Peyer's patch (tissue), 4 donors: ENCODE measurements around the gene PACSIN1. TPM values are rescaled to one million over a fixed set of nuclear protein-coding genes. Genes with fewer than 3 reads are reported as not detected.
A peak's percentile ranks its signal among the peaks of the same experiment; 100 is the strongest.

ENCODE experiments used
- DNase-seq, 3 donors: peaks; one replicate each; pipeline ENCODE4 v3.0.0-alpha.2; 2017 to 2019
- H3K27ac ChIP-seq, 4 donors: fragments of 200-600 bp; sonication (generic); one replicate each; pipeline ENCODE4 v1.5.1; 2016 to 2019
- H3K27me3 ChIP-seq, 2 donors: fragments of 200-600 bp; sonication (generic); one replicate each; pipeline ENCODE4 v1.5.1; 2019
- H3K36me3 ChIP-seq, 3 donors: fragments of 200-600 bp; sonication (generic); one replicate each; pipeline ENCODE4 v1.5.1; 2016 to 2019
- H3K4me1 ChIP-seq, 4 donors: fragments of 200-600 bp; sonication (generic); one replicate each; pipeline ENCODE4 v1.5.1; 2016 to 2019
- H3K4me3 ChIP-seq, 4 donors: fragments of 200-600 bp; sonication (generic); 1 replicate in 3 of 4; 2 replicates in 1 of 4; pipeline ENCODE4 v1.5.1; 2016 to 2019; ENCODE audit warnings: mild to moderate bottlenecking in 1 of 4
- H3K9me3 ChIP-seq, 4 donors: fragments of 200-600 bp; sonication (generic); one replicate each; pipeline ENCODE4 v1.5.1; 2016 to 2019; ENCODE audit warnings: mild to moderate bottlenecking in 1 of 4
- CTCF ChIP-seq, 6 experiments: fragments of 450-650 bp in 4 of 6; fragments of 200-600 bp in 2 of 6; sonication (generic) in 1 of 6; IDR thresholded peaks; one replicate each; pipeline ENCODE4 v1.5.1; 2017 to 2019; ENCODE audit warnings: antibody characterized with exemption in 6 of 6, mild to moderate bottlenecking in 3 of 6, moderate library complexity in 1 of 6
- POLR2A ChIP-seq, 2 donors: fragments of 450-650 bp; IDR thresholded peaks; one replicate each; pipeline ENCODE4 v1.5.1; 2017; ENCODE audit warnings: antibody characterized with exemption in 2 of 2, mild to moderate bottlenecking in 2 of 2, moderate library complexity in 2 of 2
- total RNA-seq, 4 donors: library from RNA; depleted of rRNA; stranded (reverse); fragments of >200 nt; gene quantifications; one replicate each; pipeline ENCODE4 v1.1.0, GENCODE V29; 2016

Gene PACSIN1
- total RNA-seq = 1 to 10 TPM in 1 of 4 donors, under 1 TPM in 2, not detected in 1; 0.28 to 9.9 (median 0.40) TPM

GRCh38 chr6:34465531-34466241 lies at the start of gene PACSIN1:
TSS of gene PACSIN1 (plus strand) at chr6:34466076. CDS start at chr6:34526306, 60,230 bp downstream.
- no peak for TF ChIP-seq POLR2A (IDR thresholded peaks at IDR 0.05)
- no peak for TF ChIP-seq CTCF (IDR thresholded peaks at IDR 0.05)
- DNase-seq = peak in 2 of 3 donors; percentile 48 to 57
- Histone ChIP-seq H3K9me3 (no peaks in the 10 kb centered on the region), H3K27ac (peak within 1 kb of the TSS in 1 of 4 donors; percentile 49), H3K27me3 (peaks cover 0 to 16% of the 10 kb centered on the region in 2 donors), H3K4me1 (peaks cover 0 to 13% (median 6%) of the 10 kb centered on the region in 4 donors), H3K4me3 (peak within 1 kb of the TSS; percentile 34 to 50 (median 36)), H3K36me3 (no peaks in the 10 kb centered on the region)

- H3K27me3 ChIP-seq = no peaks in the 10 kb centered on the region
- no peak overlapping the region for H3K27ac ChIP-seq
- no peak for TF ChIP-seq POLR2A (IDR thresholded peaks at IDR 0.05)
- TF ChIP-seq CTCF (IDR thresholded peaks at IDR 0.05) = no peak
- peaks cover 0 to 13% (median 2%) of the 10 kb centered on the region in 4 donors for H3K4me1 ChIP-seq
- no peak overlapping the region for H3K4me3 ChIP-seq
- H3K36me3 ChIP-seq = peaks cover 0 to 57% (median 5%) of the 10 kb centered on the region in 3 donors
- no peaks in the 10 kb centered on the region for H3K9me3 ChIP-seq
- no peak for DNase-seq
These were observed 49.0 kb upstream of the PACSIN1 start for GRCh38 chr6:34416877-34417371.

- Histone ChIP-seq H3K9me3 (no peaks in the 10 kb centered on the region), H3K36me3 (peaks cover 0 to 71% (median 5%) of the 10 kb centered on the region in 3 donors), H3K27ac (no peak overlapping the region), H3K27me3 (no peaks in the 10 kb centered on the region), H3K4me1 (peaks cover 0 to 13% (median 2%) of the 10 kb centered on the region in 4 donors), H3K4me3 (no peak overlapping the region)
- no peak for TF ChIP-seq CTCF (IDR thresholded peaks at IDR 0.05)
- no peak for TF ChIP-seq POLR2A (IDR thresholded peaks at IDR 0.05)
- no peak for DNase-seq
These were observed 47.5 kb upstream of the PACSIN1 start for GRCh38 chr6:34418367-34418766.

GRCh38 chr6:34423254-34423653 lies 42.6 kb upstream of the PACSIN1 start:
- TF ChIP-seq POLR2A (IDR thresholded peaks at IDR 0.05) (no peak), CTCF (IDR thresholded peaks at IDR 0.05) (no peak)
- Histone ChIP-seq H3K27ac (no peak overlapping the region), H3K4me1 (peaks cover 0 to 12% (median 3%) of the 10 kb centered on the region in 4 donors), H3K9me3 (no peaks in the 10 kb centered on the region), H3K36me3 (peaks cover 0 to 65% (median 5%) of the 10 kb centered on the region in 3 donors), H3K27me3 (no peaks in the 10 kb centered on the region), H3K4me3 (no peak overlapping the region)
- no peak for DNase-seq

GRCh38 chr6:34424200-34425131 lies 41.4 kb upstream of the PACSIN1 start:
- DNase-seq = no peak
- peak overlapping the region in 3 of 4 donors; percentile 71 to 83 (median 81) for H3K4me3 ChIP-seq
- no peak for TF ChIP-seq CTCF (IDR thresholded peaks at IDR 0.05)
- no peak for TF ChIP-seq POLR2A (IDR thresholded peaks at IDR 0.05)
- H3K27me3 ChIP-seq = no peaks in the 10 kb centered on the region
- H3K4me1 ChIP-seq = peaks cover 0 to 12% (median 3%) of the 10 kb centered on the region in 4 donors
- H3K9me3 ChIP-seq = no peaks in the 10 kb centered on the region
- peaks cover 0 to 53% (median 5%) of the 10 kb centered on the region in 3 donors for H3K36me3 ChIP-seq
- H3K27ac ChIP-seq = peak overlapping the region in 3 of 4 donors; percentile 76 to 79 (median 76)
